Panc1 (cell line): ENCODE data around the gene PLD3. TPM values are rescaled to one million over a fixed set of nuclear protein-coding genes. Genes with fewer than 3 reads are reported as not detected.

Source experiments
- ATAC-seq: fragments of 200-7000 bp; cut with Tn5 transposase; 2 replicates; pipeline ENCODE4 v1.9.1; 2020; ENCODE audit warnings: mild to moderate bottlenecking, moderate library complexity
- BruUV-seq: library from RNA; stranded (reverse); fragments of 400-500 nt; replicated peaks from 2 replicates; lab custom pipeline; 2021; lab: Mats Ljungman, UMichigan
- CTCF ChIA-PET: fragments of 300-600 bp; sonication (Branson Sonifier 250); formaldehyde crosslinking; loops from one replicate; lab custom pipeline; 2022; ENCODE audit warnings: antibody characterized with exemption; lab: Charles Lee
- POLR2A ChIA-PET: fragments of 300-600 bp; sonication (Branson Sonifier 250); formaldehyde crosslinking; loops from one replicate; lab custom pipeline; 2022; ENCODE audit warnings: antibody characterized with exemption; lab: Charles Lee
- DNase-seq: peaks from one replicate; pipeline ENCODE4 v3.0.0-alpha.2; 2010; ENCODE audit warnings: low read depth, low spot score
- H3K27ac ChIP-seq: 2 replicates; pipeline ENCODE4 v1.5.1; 2011; ENCODE audit warnings: mild to moderate bottlenecking, low read length, inconsistent platforms
- H3K27me3 ChIP-seq: fragments of 200-500 bp; sonication (Bioruptor generic); 2 replicates; pipeline ENCODE4 v1.6.0; 2014; ENCODE audit warnings: low read length, inconsistent platforms; ENCODE audit not compliant: control insufficient read depth, insufficient read depth
- H3K36me3 ChIP-seq: fragments of 200-500 bp; sonication (Bioruptor generic); 2 replicates; pipeline ENCODE4 v1.5.1; 2014; ENCODE audit warnings: inconsistent platforms, mild to moderate bottlenecking, low read length, moderate library complexity; ENCODE audit not compliant: control insufficient read depth, insufficient read depth
- H3K4me1 ChIP-seq: 2 replicates; pipeline ENCODE4 v1.5.1; 2011; ENCODE audit warnings: inconsistent platforms, mild to moderate bottlenecking, low read length, moderate library complexity; ENCODE audit not compliant: control insufficient read depth, insufficient read depth
- H3K4me3 ChIP-seq, 2 experiments: 2 replicates each; pipeline ENCODE4 v1.5.1; 2011 to 2012; ENCODE audit warnings: low read depth in 2 of 2, low read length in 2 of 2, mild to moderate bottlenecking in 2 of 2, inconsistent platforms in 1 of 2, moderate library complexity in 1 of 2
- H3K9me3 ChIP-seq: fragments of 200-500 bp; sonication (Bioruptor generic); 2 replicates; pipeline ENCODE4 v1.5.1; 2014; ENCODE audit warnings: low read depth, mild to moderate bottlenecking, inconsistent platforms, low read length, moderate library complexity; ENCODE audit not compliant: control insufficient read depth, insufficient read depth
- CTCF ChIP-seq: fragments of 450-650 bp; IDR thresholded peaks from 2 replicates; pipeline ENCODE4 v1.5.1; 2017; ENCODE audit warnings: mild to moderate bottlenecking
- POLR2AphosphoS5 ChIP-seq: IDR thresholded peaks from 2 replicates; pipeline ENCODE4 v1.6.1; 2012; ENCODE audit warnings: mild to moderate bottlenecking, low read depth, low read length, moderate library complexity
- REST ChIP-seq, 2 experiments: IDR thresholded peaks; 2 replicates each; pipeline ENCODE4 v1.6.1; 2011 to 2012; ENCODE audit warnings: low read depth in 2 of 2, control low read depth in 1 of 2, low read length in 1 of 2, mild to moderate bottlenecking in 1 of 2, moderate library complexity in 1 of 2; ENCODE audit not compliant: insufficient read depth in 1 of 2
- SIN3A ChIP-seq: IDR thresholded peaks from 2 replicates; pipeline ENCODE4 v1.6.1; 2012; ENCODE audit warnings: low read depth, mild to moderate bottlenecking, low read length, moderate library complexity, borderline replicate concordance; ENCODE audit not compliant: insufficient read depth
- TCF7L2 ChIP-seq: IDR thresholded peaks from 2 replicates; pipeline ENCODE4 v1.6.1; 2011; ENCODE audit warnings: mild to moderate bottlenecking, low read depth, low read length, inconsistent platforms
- in situ Hi-C: cut with HindIII; loops from 2 replicates; pipeline ENCODE4 v1.10.0; 2016; ENCODE audit warnings: low sequenced_read_pairs, low pct_unique_long_range_greater_than_20kb
- intact Hi-C: fragments of 100-400 bp; cut with micrococcal nuclease; formaldehyde crosslinking; loops from one replicate; pipeline ENCODE4 v1.10.0; 2022; ENCODE audit not compliant: unreplicated experiment
- total RNA-seq: library from RNA; stranded (reverse); gene quantifications from one replicate; pipeline ENCODE4 v1.2.1, GENCODE V29; 2021; ENCODE audit not compliant: unreplicated experiment

Gene PLD3
- total RNA-seq, 1 experiment from 2014 or later, result 81.8 TPM

- TF ChIP-seq CTCF (no peak), POLR2AphosphoS5 (no peak), SIN3A (no peak), TCF7L2 (no peak), REST (IDR thresholded peaks at IDR 0.05; ENCODE audit: insufficient read depth in 1 of 2, low read depth in 2 of 2, low read length in 1 of 2) (no peak)
- H3K27ac ChIP-seq, result no peak overlapping the region
- ChIA-PET POLR2A (no interaction called here), CTCF (no interaction called here)
- intact Hi-C loops (no loop called here), in situ Hi-C loops (no loop called here)
- BruUV-seq, result no TSS peak
- H3K36me3 ChIP-seq, result no peaks in the 10 kb centered on the region
- H3K9me3 ChIP-seq, result no peaks in the 10 kb centered on the region
- no peak for DNase-seq
- no peaks in the 10 kb centered on the region for H3K4me1 ChIP-seq
- H3K4me3 ChIP-seq, result no peak overlapping the region
- no peaks in the 10 kb centered on the region for H3K27me3 ChIP-seq
- no peak for ATAC-seq
These were observed 38.7 kb downstream of the PLD3 start for GRCh38 chr19:40387155-40387554.

- ChIA-PET CTCF (no interaction called here), POLR2A (no interaction called here)
- no peaks in the 10 kb centered on the region for H3K27me3 ChIP-seq
- TF ChIP-seq REST (IDR thresholded peaks at IDR 0.05; ENCODE audit: insufficient read depth in 1 of 2, low read depth in 2 of 2, low read length in 1 of 2) (no peak), POLR2AphosphoS5 (no peak), SIN3A (no peak), CTCF (no peak), TCF7L2 (no peak)
- no peak for ATAC-seq
- no peak overlapping the region for H3K4me3 ChIP-seq
- no peaks in the 10 kb centered on the region for H3K4me1 ChIP-seq
- no peaks in the 10 kb centered on the region for H3K36me3 ChIP-seq
- no peak overlapping the region for H3K27ac ChIP-seq
- in situ Hi-C loops (no loop called here), intact Hi-C loops (no loop called here)
- no TSS peak for BruUV-seq
- DNase-seq, result no peak
- no peaks in the 10 kb centered on the region for H3K9me3 ChIP-seq
These were observed 40.0 kb downstream of the PLD3 start for GRCh38 chr19:40388481-40388880.
